GM19351 (cell line): ENCODE data around the gene DDC.
"Not testable (repeated sequence)": the region's sequence is repeated elsewhere in the genome, so short reads cannot be mapped to it uniquely, and the experiment has no call there.

Experiments
- ATAC-seq: cut with Tn5 transposase; IDR thresholded peaks from one replicate; pipeline ENCODE4 v1.9.1; 2021; ENCODE audit warnings: mild to moderate bottlenecking, moderate library complexity; ENCODE audit not compliant: unreplicated experiment

The DDC gene

DNA sequence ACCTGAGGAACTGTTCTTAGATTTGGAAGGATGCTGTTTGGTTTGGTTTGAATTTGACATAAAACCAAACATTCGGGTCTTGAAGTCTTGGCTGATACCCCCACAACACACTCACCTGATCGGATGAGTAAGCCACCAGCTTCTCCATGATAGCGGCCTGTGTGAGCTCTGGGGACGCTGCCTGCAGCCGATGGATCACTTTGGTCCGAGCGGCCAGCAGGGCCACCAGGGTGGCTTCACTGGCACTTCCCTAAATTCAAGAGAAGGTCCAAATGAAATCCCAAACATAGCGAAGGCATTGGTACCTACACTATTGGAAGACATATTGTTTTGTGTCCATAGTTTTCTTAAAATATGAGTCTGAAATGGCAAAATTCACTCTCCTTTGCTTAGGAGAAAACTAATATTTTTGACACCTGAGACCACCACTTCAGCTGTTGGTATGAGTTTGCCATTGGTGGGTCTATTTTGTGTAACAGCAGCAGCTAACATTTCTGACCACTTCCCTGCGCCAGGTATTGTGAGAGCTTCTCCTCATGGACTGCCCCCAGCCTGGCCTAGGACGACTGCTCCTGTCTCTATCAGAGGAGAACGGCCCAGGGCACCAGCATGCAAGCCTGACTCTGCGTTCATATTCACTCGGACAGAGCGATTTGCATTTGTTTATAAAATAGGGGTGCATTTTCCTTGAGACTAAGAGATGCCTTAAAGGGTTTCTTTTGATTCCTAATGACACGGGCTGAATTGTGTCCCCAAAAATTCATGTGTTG, 35.9 kb downstream of the DDC start:
- no peak for ATAC-seq

DNA sequence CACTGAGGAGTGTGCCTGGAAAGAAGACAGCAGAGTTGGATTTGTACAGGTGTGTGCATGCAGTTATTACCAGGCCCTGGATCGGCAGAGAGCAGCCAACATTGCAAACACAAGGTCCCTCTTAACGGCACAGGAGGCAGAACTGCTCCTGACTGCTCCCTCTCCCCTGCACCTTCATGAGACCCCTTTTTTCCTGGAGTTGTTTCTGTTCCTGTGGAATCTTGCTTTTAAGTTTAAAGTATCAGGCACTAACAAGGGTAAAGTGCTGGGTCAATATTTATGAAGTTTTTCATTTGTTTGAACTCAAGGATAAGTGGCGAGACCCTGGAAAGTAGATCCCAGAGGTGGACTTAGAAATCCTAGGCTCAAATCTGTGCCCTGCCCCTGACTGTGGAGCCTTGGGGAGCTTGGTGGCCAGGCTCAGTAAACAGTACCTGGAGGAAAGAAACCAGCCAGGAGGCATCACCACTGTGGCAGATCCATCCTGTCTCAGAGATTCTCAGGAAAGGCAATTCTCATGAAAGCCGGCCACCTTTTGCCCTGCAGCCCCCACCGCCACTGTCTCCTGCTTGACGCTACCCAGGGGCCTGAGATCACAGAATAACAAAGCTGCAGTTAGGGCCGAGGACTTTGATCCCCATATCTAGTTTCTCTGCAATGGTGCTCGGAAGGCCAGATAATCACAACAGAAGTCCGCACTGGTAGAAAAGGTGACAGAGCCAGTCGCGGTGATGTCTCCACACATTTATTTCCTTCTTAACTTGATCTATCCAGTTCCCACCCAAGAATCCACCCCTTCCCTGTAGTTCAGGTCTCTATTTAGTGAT, 36.7 kb downstream of the DDC start:
- ATAC-seq, result no peak

DNA sequence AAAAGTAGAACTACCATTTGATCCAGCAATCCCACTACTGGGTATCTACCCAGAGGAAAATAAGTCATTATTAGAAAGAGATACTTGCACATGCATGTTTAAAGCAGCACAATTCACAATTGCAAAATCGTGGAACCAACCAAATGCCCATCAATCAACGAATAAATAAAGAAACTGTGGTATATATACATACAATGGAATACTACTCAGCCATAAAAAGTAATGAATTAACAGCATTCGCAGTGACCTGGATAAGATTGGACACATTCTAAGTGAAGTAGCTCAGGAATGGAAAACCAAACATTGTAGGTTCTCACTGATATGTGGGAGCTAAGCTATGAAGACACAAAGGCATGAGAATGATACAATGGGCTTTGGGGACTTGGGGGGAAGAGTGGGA, 45.9 kb downstream of the DDC start:
- not testable (repeated sequence) for ATAC-seq

DNA sequence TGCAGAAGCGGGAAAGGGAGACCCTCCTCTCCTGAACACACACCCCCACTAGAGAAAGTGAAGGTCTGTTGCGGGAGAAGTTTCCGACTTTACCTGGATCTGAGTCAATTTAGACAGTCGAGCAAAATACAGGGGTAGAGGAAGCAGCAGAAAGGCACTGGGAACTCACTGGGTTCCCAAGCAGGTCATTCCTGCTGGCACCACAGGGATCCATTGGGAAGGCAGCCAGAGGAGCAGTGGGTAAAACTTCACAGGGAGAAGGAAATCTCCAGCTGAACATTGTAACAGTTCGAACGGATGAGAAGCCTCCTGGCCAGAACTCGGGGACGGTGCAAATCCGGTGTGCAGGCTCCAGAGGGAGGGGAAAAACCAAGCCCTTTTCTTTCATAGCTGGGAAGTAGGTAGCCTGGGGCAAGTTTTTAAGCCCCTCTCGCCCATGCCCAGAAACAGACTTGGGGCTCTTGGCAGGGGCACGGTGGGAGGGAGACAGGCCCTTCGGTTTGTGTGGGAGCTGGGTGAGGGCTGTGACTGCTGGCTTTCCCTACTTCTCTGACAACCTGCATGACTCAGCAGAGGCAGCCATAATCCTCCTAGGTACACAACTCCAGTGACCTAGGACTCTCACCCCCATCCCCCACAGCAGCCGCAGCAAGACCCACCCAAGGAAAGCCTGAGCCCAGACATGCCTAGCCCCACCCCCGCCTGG, 51.9 kb downstream of the DDC start:
- ATAC-seq, result no peak

DNA sequence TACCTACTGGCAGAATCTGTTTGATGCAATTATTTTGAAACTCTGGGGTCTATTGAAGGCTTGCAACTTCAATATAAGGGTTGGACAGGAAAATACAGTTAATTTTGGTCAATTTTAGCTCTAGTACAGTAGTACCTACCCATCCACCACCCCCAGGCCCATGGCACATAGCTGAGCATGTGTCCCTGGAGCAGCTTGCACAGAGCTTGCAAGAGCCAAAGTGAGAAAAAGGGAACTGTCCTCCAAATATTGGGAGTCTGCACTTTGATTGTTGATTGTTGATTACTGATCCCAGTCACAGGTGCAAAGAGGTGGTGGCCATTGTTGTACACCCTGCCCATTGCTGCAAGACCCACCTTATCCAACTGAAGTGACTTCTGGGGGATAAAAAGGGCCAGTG, 52.8 kb downstream of the DDC start:
- ATAC-seq, result no peak

DNA sequence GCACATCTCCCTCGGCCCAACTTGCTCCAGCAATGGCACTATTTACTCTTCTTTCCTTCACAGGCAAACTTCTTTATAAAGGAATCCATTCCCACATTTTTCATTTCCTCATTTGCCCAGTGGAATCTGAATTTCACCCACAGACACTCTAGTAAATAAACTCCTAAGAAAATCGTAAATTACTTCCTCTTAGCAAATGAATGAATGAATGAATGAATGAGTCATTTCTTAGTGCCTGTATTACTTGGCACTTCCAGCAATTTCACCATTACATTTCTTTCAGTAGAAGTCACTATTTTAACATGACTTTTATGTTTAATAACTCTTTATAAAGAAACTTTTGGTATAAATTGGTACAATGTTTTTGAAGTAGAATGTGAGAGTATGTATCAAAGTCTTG, 55.7 kb downstream of the DDC start:
- no peak for ATAC-seq

DNA sequence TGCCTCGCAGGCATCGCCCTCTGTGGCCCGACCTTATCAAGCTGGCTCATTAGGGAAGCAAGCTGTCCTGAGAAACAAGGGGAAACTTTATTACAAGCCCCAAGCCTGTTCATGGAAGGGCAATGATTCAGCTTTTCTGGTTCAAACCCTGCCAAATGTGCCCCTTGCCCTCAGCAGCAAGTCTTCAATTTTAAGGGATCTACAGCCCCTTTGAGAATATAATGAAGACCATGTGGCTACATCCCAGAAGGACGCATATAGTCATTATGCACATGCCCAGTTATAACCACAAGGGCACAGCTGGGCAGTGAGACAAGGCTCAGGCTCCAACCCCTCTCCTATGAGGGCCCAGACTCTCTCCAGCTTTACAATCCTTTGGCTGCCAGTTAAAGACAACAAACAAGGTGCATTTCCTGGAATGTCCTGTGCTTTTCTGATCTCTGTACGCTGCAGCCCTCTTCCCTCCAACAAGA, 56.7 kb downstream of the DDC start:
- ATAC-seq, result no peak

DNA sequence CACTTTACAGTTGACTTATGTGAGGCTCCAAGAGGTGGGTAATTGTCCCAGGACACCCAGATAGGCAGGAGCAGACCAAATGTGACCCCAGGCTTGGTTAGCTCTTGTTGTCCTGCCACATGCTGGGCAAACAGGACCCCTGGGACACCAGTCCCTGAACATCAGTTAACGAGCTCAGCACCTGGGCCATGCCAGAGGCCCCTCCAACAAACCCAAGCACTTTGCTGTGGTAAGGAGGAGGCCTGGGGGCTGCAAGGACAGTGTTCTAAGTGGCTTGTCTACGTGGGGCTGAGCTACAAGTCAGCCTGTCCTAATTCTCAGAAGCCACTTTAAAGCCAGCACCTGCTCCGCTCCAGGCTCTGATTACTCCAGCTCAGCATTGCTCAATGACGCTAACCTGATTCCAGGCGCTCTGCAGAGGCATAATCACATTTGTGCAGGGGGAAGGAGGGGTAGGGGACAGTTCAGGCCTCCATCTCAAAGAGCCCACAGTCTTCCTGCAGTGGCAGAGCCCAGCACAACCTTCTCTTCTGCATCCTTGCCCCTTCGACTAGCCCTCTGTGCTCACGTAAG, 57.2 kb downstream of the DDC start:
- ATAC-seq, result no peak

DNA sequence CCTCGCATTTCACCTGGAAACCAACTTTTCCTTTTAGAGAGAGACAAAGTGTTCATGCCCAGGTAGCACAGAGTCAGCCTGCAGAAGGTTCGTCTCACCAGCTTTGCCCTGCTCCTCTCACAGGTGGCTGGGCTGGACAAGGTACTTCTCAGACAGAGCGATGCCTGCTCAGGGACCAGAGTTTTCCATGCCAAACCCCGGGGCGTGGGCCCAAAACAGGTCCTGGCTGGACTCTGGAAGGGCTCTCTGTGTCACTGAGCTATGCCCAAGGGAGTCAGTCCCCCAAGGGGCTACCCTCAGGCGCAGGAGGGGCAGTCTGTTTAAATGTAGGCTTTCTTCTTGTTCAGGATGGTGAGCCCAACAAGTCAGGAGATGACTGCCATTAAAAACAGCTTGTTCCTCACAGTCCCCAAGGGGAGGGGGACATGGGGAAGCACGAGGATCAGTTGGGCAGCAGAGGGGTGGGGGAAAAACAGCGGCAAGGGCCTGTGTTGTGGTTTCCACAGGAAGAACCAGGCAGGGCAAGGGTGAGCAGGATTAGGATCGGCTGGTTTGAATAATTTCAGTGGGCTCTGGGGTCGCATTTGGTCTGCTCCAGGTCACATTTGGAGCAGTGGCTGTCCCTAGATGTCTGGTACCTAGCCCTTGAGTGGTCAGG, 59.5 kb downstream of the DDC start:
- no peak for ATAC-seq

DNA sequence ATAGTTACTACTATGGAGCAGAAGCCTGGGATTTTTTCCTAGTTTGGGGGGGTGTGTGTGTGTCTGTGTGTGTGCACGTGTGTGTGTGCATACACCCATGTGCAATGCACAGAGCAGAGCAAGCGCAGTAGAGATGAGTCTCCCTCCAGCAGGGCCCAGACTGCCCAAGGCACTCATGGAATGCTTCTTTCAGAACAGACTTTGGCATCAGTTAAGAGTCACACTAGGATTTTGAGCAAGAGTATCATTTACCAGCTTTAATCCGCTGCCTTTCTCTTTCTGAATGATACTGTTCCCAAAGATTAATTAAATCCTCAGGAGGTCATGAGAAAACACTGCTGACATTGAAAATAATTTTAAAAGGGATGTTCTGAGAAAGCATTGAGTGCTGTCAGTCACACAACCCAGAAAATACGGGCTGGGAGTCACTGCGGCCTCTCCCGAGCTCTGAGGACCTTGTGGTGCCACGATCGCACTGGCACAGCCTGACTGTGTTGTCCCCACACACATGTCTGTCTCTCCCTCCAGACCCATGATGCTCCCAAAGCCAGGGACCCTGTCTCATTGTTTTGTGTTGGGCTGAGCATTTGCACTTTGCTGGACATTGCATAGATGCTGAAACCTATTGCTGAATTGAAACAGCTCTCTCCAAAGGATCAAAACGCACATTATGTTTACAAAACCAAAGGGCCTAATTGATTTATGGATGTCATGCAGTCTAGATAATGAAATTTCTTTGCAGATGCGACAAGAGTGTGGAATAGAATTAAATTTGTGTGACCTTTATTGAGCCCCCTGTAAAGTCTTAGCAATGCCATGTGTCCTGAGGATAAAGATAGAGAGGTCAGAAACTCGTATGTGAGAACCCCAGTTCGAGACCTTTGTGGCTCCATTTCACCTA, 60.3 kb downstream of the DDC start:
- ATAC-seq, result no peak

DNA sequence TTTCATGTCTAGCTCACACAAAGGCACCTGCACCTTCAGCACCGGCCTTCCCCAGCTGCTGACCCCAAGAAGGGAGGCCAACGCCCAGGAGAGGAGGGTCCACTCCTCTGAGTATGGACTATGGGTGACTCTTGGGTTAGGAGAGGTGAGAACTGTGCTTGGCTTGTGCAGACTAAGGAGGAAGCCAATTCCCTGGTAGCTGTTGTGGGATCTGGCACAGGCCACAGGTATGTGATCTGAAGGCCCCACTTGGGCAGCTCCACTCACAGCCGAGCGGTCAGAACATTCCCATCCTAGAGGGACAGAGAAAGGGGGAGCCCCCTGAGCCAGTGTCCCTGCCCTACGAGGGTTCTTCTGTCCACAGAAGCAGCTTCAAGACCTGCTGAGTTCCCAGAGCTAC, 62.3 kb downstream of the DDC start:
- ATAC-seq, result no peak

DNA sequence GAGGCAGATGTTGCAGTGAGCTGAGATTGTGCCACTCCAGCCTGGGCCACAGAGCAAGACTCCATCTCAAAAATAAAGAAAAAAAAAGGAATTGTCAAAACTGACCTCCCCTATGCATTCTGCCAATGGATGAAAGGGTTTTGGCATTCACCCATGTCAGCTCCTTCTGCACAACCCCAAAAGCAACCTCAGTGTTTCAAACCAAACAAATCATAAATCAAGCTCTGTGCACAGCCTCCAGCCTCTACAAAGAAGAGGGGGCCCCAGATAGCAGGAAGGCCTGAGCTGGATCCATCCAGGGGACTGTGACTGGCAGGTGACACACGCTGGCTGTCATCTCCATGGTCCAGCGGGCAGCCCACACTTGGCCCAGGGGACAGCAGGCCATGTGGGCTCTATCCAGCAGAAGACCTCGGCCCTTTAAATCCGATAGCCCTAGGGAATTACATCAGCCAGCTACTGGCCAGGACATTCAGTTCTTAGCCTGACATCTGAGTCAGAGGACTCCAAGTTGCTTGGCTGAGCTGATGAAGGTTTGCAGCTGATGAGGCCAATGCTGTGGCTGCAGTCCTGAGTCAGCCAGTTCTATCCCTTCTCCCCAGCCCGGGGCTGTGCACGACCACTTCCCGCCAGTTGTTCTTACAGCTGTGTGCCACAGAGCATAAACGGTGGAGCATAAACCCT, 63.1 kb downstream of the DDC start:
- ATAC-seq, result no peak

DNA sequence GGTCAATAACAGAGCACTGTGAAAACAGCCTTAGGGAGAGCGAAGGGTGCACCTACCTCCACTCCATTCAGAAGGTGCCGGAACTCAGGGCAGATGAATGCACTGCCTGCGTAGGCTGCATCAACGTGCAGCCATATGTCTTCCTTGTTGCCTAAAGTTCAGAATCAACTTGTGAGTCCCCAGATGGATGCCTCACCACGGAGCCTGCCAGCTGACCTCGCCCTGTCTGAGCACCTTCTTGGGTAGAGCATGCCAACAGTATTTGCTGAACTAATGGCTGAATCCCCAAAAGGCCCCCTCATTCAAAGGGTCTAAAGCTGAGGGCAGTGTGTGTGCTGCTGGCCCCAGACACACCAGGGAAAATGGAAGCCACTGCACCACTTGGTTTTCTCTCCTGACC, 66.1 kb downstream of the DDC start:
- no peak for ATAC-seq

DNA sequence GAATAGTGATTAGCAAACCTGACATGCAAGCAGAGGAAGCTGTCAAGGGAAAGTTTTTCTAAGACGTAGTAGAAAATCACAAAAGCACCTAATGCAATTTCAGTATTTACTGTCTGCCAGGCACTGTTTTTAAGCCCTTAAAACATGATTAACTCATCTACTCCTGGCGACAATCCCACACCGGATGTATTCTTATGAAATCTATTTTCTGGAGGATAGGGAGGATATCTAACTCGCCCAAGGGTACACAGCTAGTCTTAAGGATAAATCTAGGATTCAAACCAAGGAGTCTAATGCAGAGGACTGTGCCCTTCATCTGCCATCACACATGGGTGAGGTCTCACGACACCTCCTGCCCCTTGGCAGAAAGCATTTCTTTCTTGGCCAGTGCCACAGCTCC, 67.2 kb downstream of the DDC start:
- ATAC-seq, result no peak

DNA sequence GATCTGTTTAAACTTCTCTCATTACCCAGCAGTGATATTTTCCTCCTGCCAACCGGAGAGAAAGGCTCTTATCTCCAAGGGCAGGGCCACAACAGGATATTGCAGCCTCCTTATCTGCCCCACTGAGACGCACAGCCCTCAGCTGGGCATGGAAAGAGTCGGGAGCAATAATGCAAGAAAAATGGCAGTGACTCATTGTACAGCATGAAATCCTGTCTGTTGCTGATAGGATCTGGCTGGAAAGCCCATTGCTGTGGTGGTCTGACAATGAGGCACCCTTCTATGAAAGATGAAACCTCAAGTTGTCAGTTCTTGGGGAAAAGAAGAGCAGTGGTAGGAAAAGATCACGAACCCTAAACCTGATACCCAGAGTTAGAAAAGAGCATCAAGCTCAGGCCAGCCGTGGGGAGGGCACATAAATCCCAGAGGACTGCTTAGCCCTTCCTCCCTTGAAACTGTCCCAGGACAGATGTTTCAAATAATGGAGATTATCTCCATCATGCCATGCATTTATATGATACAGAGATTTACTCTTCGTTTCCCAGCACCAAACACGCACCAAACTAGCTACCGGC, 68.0 kb downstream of the DDC start:
- no peak for ATAC-seq

DNA sequence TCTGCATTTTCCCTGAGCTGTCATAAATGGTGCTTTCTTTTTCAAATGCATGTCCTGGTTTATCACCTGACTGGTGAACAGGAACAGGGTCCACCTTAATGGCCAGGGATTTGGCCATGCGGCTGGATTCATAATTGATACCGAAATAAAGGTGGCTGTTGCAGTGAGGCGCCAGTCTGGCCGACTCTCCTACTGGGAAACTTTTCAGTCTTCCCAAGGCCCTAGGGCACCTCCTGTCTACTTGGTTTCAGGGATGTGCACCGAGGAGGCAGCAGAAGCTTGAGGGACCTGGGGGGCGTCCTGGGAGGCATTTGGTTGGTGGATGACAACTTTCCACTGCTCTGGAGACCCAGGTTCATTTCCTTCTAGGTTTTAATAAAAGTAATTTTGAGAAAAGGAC, 68.6 kb downstream of the DDC start:
- ATAC-seq, result no peak

DNA sequence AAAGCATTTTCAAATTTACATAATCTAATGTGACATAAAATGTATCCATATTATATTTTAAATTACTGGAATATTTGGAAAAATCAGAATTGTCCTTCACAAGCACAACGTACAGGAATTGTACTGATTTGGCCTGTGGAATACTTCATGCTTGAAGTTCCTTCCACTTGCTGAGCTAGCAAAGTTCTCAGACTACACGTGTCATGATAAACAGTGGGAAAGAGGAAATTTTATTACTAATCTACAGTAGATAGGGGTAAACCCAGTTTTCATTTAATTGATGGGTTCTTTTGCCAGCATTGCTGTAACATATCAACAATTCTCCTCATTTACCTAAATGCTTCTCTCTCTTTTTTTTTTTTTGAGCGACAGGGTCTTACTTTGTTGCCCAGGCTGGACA, 69.5 kb downstream of the DDC start:
- no peak for ATAC-seq

DNA sequence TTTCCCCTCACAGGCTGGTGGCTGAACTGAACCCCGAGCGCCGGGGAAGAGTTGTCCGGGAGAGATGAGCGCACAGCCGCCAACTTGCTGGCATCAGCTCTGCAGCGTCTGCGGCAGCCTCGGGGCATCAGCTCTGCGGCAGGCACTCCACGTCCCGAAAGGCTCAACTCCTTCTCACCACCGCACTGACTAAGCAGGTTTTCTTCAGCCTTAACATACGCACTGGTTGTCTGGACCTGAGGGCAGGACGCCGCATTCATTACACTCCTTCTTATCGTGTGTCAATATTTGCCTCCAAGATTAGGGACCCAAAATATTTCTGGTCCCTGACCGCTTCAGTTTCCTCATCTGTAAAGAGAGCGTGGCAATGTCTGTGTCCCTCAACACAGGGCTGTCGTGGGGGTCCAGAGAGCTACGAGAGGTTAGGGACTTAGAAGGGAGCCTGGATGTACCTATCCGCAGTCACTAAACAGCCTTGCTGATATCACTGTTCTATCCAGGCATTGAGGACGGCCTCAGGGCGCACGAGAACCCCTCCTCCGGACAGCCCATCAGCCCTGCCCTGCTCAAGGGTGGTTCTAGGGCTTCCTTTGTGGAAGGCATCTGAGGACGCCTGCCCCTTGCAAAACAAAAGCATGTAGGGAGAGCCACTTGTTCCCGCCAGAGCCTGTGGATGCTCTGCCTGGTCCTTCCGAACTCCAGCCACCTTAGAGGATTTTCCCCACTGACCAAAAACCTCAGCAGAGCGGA, 72.3 kb downstream of the DDC start:
- ATAC-seq, result no peak
